GM21825 (cell line): ENCODE measurements around the gene RNH1.

ENCODE experiments used
- ATAC-seq: cut with Tn5 transposase; IDR thresholded peaks from one replicate; pipeline ENCODE4 v1.9.1; 2021; ENCODE audit warnings: mild to moderate bottlenecking, moderate library complexity; ENCODE audit not compliant: unreplicated experiment

Gene RNH1

DNA sequence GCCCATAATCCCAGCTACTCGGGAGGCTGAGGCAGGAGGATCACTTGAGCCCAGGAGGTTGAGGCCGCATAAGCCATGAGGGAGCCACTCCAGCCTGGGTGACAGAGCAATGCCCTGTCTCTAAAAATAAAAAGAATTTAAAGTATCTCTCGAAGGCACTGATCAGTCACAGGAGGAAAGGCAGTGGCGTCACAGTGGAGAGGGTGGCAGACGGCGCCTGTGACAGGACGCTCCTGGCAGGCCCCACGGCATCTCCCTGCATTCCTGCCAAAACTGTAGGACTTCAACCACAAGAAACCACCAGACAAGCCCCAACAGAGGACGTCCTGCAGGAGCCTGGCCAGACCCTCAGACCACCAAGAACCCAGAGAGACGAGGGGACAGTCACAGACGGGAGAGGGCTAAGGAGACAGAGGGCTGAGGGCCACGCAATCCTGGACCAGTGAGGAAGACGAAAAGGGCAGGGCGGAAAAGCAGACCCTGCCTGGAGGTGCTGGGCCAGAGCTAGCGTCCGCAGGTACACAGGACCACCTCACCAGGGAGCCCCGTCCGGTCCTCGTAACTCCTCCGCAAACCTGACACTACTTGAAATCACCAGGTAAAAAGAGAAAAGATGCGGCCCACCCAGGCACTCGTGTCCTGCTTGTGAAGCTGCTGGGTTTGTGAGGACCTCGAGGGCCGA lies 5.9 kb downstream of the RNH1 start:
- no peak for ATAC-seq

GRCh38 chr11:499201-500076 lies 7.6 kb downstream of the RNH1 start:
- ATAC-seq = no peak

DNA sequence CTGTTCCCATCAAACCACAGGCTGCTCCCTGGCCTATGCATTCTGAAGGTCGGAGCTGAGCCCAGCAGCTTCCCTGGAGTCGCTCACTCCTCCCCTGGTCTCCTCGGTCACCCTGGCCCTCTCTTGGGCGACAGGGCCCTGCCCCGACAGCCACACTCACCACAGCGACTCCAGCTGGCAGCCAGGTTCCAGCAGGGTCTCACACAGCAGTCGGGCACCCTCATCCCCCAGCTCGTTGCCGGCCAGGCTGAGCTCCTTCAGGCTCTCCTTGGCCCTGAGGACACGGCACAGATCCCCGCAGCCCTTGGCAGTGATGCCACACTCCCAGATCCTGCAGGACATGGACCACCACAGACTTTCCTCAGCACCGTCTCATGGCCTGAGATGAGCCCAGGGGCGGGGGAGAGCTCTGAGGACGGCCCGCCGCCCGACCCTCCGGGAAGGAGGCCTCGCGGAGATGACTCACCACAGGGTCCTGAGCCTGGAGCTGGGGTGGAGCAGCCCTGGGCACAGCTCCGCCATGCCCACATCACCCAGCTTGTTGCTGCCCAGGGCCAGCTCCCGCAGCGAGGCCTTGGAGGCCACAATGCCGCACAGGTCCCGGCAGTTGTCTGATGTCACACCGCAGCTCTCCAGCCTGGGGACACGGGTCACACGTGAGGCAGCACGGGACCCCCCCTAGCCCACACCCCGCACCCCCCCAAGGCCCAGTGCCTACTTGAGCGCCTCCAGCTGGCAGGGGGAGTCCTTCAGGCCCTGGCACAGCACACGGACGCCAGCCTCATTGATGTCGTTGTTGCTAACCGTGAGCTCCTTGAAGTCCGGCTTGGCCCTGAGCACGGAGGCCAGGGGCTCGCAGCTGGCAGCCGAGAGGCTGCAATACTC lies 8.5 kb downstream of the RNH1 start:
- no peak for ATAC-seq

GRCh38 chr11:497565-498296 lies 9.3 kb downstream of the RNH1 start:
- ATAC-seq = no peak

DNA sequence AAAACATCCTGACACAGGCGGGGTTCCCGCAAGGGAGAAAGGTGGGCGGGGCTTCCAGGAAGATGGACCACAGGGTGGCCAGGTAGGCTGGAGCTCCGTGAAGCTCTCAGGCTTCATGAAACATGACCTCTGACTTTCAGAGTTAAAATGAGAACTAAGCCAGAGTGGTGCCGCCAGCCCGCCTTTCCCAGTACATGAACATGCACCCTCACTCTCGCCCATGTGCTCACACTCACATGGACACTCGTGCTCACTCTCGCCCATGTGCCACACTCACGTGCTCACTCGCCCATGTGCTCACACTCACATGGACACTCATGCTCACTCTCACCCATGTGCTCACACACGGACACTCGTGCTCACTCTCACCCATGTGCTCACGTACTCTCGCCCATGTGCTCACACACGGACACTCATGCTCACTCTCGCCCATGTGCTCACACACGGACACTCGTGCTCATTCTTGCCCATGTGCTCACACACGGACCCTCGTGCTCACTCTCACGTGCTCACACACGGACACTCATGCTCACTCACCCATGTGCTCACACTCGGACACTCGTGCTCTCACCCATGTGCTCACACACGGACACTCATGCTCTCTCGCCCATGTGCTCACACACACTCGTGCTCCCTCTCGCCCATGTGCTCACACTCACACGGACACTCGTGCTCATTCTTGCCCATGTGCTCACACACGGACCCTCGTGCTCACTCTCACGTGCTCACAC lies 10.0 kb downstream of the RNH1 start:
- no peak for ATAC-seq

GRCh38 chr11:495537-495931 lies 11.5 kb downstream of the RNH1 start:
- no peak for ATAC-seq

- no peak for ATAC-seq
These were observed 12.1 kb downstream of the RNH1 start for GRCh38 chr11:494761-495536.

GRCh38 chr11:492427-493226 lies 14.4 kb downstream of the RNH1 start:
- ATAC-seq = no peak

- ATAC-seq = no peak
These were observed 15.7 kb downstream of the RNH1 start for GRCh38 chr11:491358-491757.

GRCh38 chr11:490930-491260 lies 16.1 kb downstream of the RNH1 start:
- no peak for ATAC-seq

GRCh38 chr11:490186-490929 lies 16.7 kb downstream of the RNH1 start:
- no peak for ATAC-seq

GRCh38 chr11:489610-490185 lies 17.3 kb downstream of the RNH1 start:
- ATAC-seq = no peak

GRCh38 chr11:488992-489391 lies 18.1 kb downstream of the RNH1 start:
- ATAC-seq = no peak

DNA sequence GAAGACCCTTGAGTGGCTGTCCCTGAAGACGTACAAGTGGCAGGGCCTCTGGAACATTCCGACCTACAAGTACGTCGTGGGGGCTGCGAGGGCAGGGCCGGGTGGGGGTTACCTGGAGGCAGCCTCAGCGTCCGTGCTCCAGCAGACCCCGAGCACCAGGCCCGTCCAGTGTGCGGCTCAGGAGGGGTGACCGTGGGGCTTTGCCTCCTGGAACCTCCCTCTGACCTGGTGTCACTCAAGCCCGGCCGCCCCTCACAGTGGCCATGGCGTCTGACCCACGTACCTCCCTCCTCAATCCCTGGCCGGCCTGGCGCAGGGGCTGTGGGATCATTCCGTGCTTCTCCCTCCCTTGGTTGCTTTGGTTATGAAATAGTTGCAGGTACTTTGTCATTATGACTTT lies 18.5 kb downstream of the RNH1 start:
- ATAC-seq = no peak

DNA sequence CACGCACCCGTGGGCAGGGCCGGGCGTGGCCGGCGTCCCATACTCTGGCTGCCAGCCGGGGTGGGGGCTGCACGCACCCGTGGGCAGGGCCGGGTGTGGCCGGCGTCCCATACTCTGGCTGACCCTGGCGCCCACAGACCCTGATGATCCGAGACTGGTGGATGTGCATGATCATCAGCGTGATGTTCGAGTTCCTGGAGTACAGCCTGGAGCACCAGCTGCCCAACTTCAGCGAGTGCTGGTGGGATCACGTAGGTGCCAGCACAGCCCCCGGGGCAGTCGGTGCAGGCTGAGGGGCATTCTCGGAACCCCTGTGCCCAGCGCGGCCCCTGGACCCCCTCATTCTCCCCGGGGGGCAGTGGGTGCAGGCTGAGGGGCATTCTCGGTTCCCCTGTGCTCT lies 19.0 kb downstream of the RNH1 start:
- no peak for ATAC-seq

GRCh38 chr11:487571-488021 lies 19.4 kb downstream of the RNH1 start:
- ATAC-seq = no peak

DNA sequence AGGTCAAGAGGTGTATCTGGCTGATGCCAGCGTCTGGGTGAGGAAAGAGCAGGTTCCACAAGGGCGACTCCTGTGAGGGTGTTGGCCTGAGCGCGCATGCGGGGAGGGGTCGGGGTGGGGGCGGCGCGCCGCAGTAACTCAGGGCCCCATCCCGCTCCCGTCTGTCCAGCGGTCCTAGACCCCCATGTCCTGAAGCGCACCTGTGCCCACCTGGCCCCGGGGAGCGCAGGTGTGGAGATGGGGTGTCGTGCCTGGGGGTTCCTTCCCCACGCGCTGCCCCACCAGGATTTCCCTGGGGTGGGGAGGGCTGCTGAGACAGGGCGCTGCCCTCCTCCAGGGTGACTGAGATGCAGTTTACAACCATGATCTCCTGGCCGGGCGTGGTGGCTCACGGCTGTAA lies 20.9 kb downstream of the RNH1 start:
- no peak for ATAC-seq
